GM18508 (cell line): Measurements from ENCODE around the gene MYO1E.

Experiments
- ATAC-seq: cut with Tn5 transposase; IDR thresholded peaks from one replicate; pipeline ENCODE4 v1.9.1; 2021; ENCODE audit warnings: moderate number of reproducible peaks; ENCODE audit not compliant: insufficient read depth, unreplicated experiment

The MYO1E gene

DNA sequence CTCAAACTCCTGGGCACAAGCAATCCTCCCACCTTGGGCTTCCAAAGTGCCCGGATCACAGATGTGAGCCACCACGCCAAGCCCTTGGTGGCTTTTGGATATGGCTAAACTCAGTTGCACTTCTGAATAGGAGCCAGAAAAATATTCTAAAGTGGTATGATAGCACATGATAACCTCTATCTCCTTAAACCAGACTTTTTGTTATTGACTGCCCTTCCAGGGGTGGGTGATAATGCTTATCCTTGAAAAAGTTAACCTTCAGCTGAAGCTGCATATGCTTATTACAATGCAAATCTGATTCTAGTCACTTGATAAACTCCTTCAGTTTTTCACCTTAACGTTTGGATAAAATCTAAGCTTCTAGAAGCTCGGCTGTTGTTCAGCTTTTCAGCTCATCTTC, 261.4 kb downstream of the MYO1E start:
- ATAC-seq, result no peak

DNA sequence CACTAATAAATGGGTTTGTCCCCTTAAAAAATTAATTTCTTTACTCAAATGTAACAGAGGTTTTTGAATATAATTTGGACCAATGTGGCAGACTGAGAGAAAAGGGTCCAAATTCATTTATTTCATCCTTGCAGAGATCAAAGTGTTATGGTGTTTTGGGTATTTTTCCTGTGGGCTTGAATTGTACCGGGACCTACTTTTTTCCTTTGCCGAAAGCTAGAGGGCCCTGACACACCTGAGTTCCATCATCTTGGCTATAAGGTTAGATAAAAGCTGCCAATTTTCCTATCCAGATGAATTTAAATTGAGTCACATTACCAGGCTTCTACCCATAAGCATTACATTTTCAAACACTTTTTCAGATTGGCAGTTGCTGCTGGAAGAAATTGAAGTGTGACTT, 266.8 kb downstream of the MYO1E start:
- ATAC-seq, result no peak

DNA sequence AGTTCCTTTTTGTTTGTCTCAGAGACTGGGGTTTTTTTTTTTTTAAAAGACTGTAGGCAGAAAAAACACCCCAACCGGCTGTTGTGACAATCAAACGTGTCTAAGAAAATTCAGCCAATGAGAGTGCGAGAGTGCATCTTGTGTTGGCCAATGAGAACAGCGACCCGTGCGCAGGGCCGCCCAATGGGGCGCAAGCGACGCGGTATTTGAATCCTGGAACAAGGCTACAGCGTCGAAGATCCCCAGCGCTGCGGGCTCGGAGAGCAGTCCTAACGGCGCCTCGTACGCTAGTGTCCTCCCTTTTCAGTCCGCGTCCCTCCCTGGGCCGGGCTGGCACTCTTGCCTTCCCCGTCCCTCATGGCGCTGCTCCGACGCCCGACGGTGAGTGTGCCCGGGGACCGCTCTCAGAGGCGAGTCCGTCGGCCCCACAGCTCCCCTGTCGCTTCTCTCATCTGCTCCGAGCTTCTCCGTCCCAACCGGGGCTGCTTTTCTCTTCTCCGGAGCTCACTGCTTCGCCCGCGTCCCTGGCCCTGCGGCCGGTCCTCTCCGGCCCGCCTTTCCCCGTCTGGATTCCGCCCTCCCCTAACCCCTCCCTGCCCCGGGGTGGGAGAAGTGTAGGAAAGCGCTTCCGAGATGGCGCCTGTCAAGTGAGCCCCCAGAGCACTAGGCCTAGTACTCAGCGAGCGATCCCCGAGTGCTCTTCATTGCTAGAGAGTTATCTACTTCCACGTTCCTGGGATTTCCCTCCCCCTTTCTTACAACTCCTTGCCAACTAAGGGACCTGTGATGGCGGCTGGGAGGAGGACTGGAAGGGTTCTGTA, 267.5 kb downstream of the MYO1E start, which contains the start of gene CCNB2:
Gene CCNB2 (plus strand): TSS at position 235 of the 821 bp plus-strand sequence. CDS start 123 bp downstream, at position 358.
- peak; percentile 91 for ATAC-seq

DNA sequence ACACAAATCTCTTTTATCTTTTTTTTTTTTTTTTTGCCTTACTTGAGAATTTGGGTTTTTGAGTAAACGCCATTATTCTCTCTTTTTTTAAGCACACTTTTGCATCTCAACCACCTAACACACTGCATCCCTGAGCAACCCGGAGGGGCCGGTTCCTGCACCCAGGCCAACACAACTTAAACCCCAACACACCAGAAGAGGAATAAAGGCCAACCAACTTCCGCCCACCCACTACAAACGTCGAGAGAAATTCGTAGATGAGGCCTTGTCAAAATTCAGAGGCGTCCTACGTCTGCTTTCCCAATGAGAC, 268.1 kb downstream of the MYO1E start:
- no peak for ATAC-seq

DNA sequence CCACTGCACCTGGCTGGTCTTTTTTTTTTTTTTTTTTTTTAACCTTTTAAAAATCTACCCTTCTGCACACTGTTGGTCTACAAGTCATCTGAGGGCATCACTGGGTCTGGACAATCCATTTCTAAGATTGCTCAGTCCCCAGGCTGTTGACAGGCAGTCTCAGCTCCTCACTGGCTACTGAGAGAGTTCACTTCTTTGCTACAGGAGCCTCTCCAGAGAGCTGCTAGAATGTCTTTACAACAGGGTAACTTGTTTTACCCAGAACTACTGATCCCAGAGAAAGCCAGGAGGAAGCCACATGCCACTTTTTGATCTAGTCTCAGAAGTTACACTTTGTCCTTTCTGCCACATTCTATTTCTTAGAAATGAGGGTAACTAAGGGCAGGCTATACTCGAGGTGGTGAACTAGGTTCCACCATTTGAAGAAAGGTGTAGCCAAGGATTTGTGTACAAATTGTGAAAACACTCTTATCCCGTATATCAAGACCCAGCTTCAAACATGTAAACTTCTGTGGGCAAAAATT, 273.4 kb downstream of the MYO1E start:
- ATAC-seq, result no peak

DNA sequence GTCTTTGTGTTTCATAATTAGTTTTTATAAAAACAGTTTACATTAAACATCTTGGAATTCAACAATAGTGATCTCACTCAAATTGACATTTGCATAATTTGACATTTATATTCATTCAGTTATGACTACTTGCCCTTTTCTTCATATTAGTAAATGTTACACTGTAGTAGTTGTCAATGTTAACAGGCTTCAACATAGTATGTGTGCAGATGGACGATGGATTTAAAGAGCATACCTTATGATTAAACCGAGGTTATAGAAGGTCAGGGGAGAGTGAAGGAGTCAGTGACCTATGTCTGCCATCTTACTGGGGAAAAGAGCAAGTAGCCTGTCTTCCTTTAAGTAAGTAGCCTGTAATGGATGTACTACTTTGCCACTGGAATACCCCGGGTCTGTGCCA, 276.2 kb downstream of the MYO1E start:
- ATAC-seq, result no peak

DNA sequence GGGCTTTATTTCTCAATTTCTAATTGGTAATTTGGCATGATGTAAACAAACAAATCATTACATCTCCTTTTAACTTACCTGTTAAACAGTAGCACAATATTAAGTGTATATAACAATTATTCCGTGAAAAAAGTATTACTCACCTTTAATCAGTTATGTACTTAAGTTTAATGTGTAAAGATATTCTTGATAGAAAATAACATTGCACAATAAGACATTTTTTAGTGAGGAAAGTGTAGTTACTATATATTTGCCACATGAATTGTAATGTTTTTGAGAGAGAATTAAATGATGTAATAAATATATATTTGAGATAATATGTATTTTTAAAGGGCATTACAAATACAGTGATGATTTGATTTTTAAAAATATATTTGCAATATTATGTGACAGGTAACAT, 278.6 kb downstream of the MYO1E start:
- no peak for ATAC-seq

DNA sequence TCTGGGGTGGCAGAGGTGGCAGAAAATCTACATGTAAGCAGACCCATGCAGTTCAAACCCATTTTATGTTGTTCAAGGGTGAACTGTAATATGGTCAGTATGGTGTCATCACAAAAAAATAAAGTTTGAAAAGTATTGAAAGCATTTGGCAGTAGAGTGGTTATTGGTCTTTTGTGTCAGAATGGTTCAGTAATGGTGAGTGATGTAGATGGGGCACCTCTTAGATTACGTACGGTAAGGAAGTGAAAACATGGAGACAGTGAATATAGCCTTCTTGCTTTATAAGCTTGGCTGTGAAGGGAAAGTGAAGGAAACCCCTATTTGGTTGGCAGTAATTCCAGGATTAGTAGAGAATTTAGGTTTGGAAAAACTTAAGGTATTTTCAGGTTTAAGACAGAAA, 284.9 kb downstream of the MYO1E start:
- ATAC-seq, result no peak
